EH (cell line): ENCODE measurements around the gene C17orf50.

ENCODE experiments used
- DNase-seq: peaks from one replicate; pipeline ENCODE4 v3.0.0-alpha.2; 2015; ENCODE audit warnings: low read depth

C17orf50 gene

GRCh38 chr17:35760587-35760986 is at the start of gene C17orf50:
C17orf50 (plus strand) TSS chr17:35760887; CDS start chr17:35760942, 55 bp downstream.
- no peak for DNase-seq

- no peak for DNase-seq
These were observed 49.7 kb upstream of the C17orf50 start for GRCh38 chr17:35710950-35711349.

DNA sequence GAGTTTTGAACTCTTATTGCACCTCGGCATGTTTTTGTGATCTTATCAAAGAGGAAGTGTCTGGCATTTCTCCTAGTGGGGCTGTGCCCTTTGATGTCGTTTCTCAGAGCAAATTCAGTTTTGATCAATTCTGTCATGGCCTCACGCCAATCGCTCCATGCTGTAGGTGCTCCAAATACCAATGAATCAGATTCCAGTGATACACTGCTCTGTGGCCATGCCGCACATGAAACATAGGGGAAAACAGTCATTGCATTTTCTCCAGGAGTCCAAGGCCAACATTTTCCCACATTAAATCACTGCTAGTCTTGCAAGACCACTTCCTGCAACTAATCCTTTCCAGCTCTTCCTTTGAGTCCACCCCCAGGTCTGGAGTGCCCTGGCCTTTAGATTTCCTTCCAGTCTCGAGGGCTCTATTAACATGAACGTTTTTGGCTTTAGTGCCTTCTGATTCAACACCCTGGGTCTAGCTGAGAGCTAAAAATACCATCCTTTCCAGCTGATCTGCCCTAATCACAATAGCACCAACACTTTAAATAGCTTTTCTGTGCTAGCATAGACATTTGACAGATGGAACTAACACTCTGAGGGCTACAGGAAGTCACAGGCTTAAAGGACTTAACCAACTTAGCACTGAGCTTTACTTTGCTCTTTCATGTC is 47.5 kb upstream of the C17orf50 start:
- peak; percentile 98 for DNase-seq

- DNase-seq: no peak
These were observed 45.7 kb upstream of the C17orf50 start for GRCh38 chr17:35714988-35715387.

DNA sequence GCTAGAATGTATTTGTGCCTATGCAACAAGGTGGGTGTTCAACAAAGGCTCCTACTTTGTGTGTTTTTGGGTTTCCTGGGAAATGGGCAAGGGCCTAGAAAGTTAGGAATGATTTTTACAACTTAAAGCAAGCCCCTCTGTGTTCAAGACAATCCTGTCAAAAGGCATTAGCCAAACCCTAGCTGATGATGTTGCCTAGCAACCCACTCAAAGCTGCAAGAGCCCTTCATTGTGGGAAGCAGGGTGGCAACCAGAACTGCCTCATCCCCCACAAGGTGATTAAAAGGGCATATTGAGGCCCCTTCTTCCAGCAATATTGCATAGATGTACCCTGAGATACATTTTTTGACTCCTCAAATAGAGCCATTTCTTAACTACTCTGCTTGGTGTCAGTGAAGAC is 45.3 kb upstream of the C17orf50 start:
- DNase-seq: no peak

- no peak for DNase-seq
These were observed 44.5 kb upstream of the C17orf50 start for GRCh38 chr17:35716173-35716572.

- DNase-seq: peak; percentile 66
These were observed 43.7 kb upstream of the C17orf50 start for GRCh38 chr17:35716897-35717465.

DNA sequence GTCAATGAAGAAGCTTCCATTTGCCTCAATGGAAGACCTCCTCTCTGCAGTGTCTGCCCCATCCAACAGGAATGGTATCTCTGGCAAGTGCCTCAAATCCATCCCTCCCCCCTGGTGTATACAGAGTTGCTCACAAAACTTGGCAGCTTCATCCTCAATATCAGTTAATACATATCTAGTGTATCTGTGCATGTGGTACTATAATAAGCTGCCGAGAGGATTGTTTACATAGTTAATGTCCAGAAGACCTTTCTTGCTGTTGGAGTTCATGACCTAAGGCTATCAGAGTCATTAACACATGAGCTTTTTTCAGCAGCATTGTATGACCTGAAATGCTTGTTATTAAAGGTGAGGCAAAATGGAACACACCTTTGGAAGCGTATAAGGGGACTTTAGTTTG is 43.2 kb upstream of the C17orf50 start:
- no peak for DNase-seq

DNA sequence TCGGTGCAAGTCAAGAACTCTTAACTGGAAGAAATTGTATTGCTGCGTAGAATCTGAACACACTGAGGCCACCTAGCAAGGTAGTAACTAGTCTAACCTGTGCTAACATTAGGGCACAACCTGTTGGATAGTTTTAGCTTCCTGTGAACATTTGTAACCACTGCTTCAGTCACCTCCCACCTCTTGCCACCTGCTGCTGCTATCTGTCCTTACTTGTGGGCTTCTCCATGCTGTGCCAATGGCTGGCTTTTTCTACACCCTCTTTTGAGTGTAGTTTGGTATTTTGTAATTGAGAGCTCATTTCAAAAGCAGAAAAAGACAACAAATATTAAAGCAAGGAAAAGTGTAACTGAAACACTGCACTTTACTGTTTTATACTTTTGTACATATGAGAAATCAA is 37.0 kb upstream of the C17orf50 start:
- no peak for DNase-seq

- DNase-seq: no peak
These were observed 35.6 kb upstream of the C17orf50 start for GRCh38 chr17:35725058-35725457.

DNA sequence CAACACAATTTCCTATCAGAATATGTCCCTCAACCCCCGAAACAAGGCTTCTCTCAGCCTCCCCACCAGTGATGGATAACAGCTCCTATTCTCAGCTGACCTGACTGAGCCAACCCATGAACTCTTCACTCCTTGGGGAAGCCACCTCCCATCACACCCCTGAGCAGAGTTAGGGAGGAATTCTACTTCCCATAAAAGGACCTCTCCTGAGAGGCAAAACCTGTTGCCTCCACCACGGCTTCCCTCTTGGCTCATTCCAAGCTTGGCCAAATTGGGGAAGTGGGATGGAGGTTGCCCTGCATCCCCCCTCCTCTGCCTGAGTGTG is 34.9 kb upstream of the C17orf50 start:
- peak; percentile 53 for DNase-seq

DNA sequence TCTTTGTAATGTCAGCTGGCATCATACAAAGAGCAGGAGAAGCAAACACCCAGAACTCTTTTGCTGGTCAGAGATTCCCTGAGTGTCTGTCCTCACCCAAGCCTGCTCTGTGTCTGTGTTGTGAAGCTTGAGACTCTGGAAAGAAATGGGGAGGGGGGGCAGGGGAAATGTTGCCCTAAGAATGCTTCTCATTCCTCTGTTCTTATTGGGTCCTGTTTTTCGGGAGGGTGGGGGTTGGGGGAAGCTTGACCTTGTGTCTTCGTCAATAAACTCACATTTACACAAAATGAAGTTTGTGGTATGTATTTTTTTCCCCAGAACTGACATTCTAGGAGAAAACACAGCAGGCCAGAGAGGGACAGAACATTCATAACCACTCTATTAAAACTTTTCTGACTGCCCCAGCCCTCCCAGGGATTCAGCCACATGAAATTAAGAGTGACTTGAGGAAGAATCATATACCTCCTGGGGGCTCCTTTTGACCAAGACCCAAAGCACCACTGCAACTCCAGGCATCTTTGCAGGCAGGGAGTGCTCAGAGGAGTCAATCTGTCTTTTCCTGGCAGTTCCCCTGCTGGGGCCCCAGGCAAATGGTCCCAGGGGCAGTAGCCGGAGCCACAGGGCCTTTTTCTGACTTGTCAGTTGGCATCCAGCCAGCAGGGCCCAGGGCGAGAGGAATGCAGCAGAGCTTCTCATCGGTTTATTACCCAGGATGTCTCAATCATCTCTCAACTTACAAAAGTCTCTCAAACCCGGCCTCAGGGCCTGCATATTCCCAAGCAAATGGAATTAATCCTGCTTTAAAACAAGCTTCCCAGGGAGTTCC is 34.3 kb upstream of the C17orf50 start:
- DNase-seq: peak; percentile 98

DNA sequence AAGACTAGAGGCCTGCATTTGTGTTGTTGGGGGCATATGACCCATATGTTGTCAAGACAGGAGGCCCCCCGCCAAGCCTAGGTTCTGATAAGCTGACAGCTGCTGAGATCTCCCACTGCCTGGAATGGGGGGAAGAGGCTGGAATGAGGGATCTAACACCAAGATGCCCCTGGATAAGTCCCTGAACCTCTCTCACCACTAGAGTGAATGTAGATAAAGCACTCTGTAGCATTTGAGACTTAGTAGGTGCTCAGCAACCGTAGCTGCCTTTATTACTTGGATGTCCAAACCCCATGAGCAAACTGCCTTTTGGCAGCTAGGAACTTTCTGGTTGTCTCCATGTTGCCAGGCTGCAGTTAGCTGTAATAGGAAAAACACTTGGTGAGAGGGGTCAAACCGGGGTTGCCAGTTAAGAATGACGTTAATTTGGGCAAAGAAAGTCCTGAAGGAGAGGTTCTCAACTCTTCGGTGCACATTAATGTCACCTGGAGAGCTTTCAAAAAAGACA is 33.7 kb upstream of the C17orf50 start:
- no peak for DNase-seq

DNA sequence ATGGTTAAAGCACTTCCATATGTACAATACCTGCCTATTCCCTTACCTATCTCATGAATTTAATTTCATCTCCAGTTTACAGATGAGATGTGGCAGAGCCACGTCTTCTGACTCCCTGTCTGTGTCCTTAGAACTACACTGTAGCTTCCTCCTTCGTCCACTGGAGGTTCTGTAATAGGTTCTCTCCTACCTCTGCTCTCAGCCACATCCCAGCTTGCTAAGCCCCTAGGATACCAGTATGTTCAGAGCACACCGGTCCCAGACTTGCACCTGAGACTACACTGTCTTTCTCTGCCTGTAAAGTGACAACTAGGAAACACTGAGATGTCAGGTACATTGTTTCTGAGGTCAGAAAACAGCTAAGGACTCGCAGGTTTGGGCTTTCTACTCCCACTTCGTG is 33.1 kb upstream of the C17orf50 start:
- no peak for DNase-seq

GRCh38 chr17:35728551-35728950 is 32.1 kb upstream of the C17orf50 start:
- DNase-seq: no peak

- no peak for DNase-seq
These were observed 31.3 kb upstream of the C17orf50 start for GRCh38 chr17:35729405-35729833.

DNA sequence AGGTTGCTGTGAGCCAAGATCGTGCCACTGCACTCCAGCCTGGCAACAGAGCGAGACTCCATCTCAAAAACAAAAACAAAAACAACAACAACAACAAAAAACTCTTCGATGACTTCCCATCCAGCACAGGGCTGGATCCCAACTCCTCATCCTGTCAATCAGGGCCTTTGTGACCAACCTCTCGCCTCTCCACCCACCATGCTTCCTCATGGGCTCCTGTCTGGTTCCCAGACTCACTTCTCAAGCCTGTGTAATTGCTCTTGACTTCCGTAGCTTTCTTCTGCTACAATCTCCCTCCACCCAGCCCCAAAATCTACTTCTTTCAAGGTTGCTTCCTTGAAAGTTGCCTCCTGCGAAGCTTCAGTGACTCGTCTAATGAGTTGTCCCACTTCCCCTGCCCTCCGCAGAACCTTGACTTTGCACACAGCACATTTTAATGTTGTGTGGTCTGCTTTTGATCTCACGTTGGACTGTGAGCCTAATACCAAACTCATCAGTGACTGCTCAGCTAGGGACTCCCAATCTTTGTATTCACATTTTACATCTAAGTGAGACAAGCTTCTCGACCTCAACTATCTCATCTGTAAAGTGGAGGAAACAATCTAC is 30.2 kb upstream of the C17orf50 start:
- peak; percentile 43 for DNase-seq

DNA sequence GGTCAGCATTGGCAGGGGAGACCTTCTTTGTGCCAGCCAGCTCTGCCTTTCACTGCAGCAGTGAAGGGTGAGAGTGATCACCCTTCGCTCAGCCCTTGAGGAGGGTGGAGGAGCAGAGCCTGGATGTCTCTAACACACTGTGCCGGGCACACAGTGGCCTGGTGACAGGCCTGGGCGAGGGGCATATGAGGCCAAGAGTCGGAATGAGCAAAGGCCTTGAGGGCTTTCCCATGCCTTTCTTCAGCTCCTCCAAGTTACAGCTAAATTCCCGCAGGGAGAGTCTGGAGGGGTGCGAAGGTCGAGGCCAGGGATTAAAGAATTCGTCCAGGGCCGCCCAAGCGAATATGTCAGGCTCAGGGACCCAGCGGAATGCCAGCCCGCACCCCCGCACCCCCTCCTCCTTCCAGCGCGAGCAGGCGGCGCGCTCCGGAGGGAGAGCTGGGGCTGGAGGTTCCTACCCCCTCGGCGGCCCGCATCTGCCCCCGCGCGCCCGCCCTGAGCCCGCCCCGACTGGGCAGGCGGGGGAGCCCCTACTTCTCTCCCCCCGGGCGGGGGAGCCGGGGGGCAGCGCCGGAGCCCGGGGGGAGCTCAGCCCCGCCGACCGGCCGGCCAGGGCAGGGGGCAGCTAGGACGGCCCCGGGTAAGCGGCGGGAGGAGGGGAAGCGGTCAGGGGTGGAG is 29.3 kb upstream of the C17orf50 start, which contains the start of gene RASL10B:
TSS of gene RASL10B (plus strand) at position 401 of the 678 bp plus-strand sequence. CDS start 3,546 bp downstream, outside the sequence.
- DNase-seq: peak; percentile 62

DNA sequence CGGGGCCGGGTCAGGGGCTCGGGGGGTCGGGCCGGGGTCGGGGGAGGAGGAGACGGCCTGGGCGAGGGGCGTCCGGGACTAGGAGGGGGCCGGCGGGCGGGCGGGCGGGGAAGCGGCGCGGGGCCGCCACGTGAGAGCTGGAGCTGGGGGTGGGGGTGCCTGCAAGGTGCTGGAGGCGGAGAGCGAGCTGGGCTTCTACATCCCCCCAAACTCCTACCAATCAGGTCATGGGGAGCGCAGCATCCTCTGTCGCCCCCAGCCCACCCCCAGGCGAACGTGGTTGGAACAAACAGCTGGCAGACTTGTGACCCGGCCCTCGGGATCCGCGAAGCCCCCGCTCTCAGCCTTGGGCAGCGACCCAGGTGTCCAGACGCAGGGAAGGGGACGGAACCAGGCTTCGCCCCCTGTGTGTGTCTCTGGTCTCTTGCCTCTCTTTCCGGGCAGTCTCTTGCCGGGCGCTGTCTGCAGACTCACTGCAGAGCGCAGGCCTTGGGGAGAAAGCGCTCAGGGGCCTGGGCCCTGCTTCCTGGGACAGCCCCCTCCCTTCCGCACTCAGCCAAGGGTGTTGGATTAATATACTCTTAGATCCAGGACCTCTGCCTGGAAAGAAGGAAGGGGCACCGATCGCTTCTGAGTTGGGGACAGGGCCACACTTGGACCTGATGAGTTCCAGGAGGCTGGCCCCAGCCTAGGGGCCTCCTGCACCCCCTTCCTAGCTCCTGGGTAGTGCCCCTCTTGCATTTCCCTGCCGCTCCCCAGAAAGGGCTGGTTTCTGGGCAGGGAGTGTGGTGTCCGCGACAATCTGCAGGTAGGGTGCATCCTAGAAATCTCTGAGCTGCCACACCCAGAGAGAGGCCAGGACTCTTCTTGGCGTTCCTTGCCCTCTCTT is 28.5 kb upstream of the C17orf50 start:
- DNase-seq: no peak

GRCh38 chr17:35732806-35733136 is 27.9 kb upstream of the C17orf50 start:
- DNase-seq: no peak

DNA sequence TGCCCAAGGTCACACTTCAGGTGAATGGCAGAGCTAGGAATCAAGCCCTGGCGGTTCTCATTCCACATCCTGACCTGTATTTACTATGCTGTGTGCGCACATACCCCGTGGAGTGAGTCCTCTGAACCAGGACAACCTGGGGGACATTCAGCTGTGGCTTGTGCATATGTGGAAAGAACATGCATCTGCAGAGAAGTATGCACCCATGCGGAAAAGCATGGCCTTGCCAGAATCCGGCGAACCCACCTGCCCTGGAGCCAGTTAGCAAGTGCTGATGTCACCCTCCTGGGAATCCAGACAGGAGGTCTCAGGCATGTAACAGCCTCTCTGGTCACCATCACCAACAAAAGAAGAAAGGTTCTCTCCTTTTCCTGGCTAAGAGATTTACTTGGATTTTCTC is 27.3 kb upstream of the C17orf50 start:
- no peak for DNase-seq
